H1 (cell line): ENCODE measurements around the gene IP6K1. TPM values are rescaled to one million over a fixed set of nuclear protein-coding genes. Genes with fewer than 3 reads are reported as not detected.

ENCODE experiments used
- CTCF ChIA-PET: fragments of 300-600 bp; sonication (Branson Sonifier 250); formaldehyde crosslinking; loops from one replicate; lab custom pipeline; 2021; ENCODE audit not compliant: partially characterized antibody; lab: Charles Lee
- POLR2A ChIA-PET: fragments of 300-600 bp; sonication (Branson Sonifier 250); formaldehyde crosslinking; loops from one replicate; lab custom pipeline; 2021; ENCODE audit warnings: inconsistent platforms; ENCODE audit not compliant: partially characterized antibody; lab: Charles Lee
- DNase-seq, 2 experiments: peaks; one replicate each; pipeline versions ENCODE4 v3.0.0 to v3.0.0-alpha.2; 2010 to 2022; ENCODE audit warnings: low spot score in 2 of 2, low read depth in 1 of 2, mixed read lengths in 1 of 2
- FAIRE-seq: peaks from 2 replicates; lab custom pipeline; 2011; peaks lifted over from hg19 to GRCh38; lab: Jason Lieb, UNC
- H2AFZ ChIP-seq: 2 replicates; pipeline ENCODE4 v1.8.1; 2012; ENCODE audit warnings: low read length, inconsistent platforms
- H2AK5ac ChIP-seq: 2 replicates; pipeline ENCODE4 v1.6.1; 2013; ENCODE audit warnings: low read depth, low read length
- H2BK120ac ChIP-seq: replicated peaks from 2 replicates; pipeline ENCODE3; 2013; ENCODE audit warnings: low read depth, low read length, inconsistent platforms
- H2BK12ac ChIP-seq: 2 replicates; pipeline ENCODE4 v1.6.1; 2013; ENCODE audit warnings: low read depth, low read length
- H2BK15ac ChIP-seq: 2 replicates; pipeline ENCODE4 v1.6.1; 2013; ENCODE audit warnings: low read length
- H2BK20ac ChIP-seq: 2 replicates; pipeline ENCODE4 v1.6.1; 2013; ENCODE audit warnings: low read length
- H2BK5ac ChIP-seq: 2 replicates; pipeline ENCODE4 v1.6.1; 2013; ENCODE audit warnings: low read depth, low read length
- H3K14ac ChIP-seq: 2 replicates; pipeline ENCODE4 v1.6.1; 2013; ENCODE audit warnings: inconsistent platforms; ENCODE audit not compliant: insufficient read length
- H3K18ac ChIP-seq: 2 replicates; pipeline ENCODE4 v1.6.1; 2013; ENCODE audit warnings: low read length; ENCODE audit errors: extremely low read depth
- H3K23ac ChIP-seq: 2 replicates; pipeline ENCODE4 v1.6.1; 2013; ENCODE audit warnings: inconsistent platforms; ENCODE audit not compliant: insufficient read length
- H3K23me2 ChIP-seq: 2 replicates; pipeline ENCODE4 v1.6.1; 2013; ENCODE audit warnings: low read depth, low read length
- H3K27ac ChIP-seq: 2 replicates; pipeline ENCODE4 v1.6.1; 2011; ENCODE audit warnings: low read depth, low read length, inconsistent platforms
- H3K27me3 ChIP-seq, 4 experiments: replicated peaks in 1 of 4; 1 replicate in 1 of 4; 2 replicates in 3 of 4; pipeline versions ENCODE4 v1.6.1 to v1.8.1; 2011 to 2013; ENCODE audit warnings: low read length in 3 of 4, mild to moderate bottlenecking in 3 of 4, inconsistent platforms in 2 of 4, mixed read lengths in 2 of 4, moderate library complexity in 1 of 4; ENCODE audit not compliant: control insufficient read depth in 3 of 4, insufficient read depth in 3 of 4; ENCODE audit errors: extremely low read depth in 1 of 4
- H3K36me3 ChIP-seq, 4 experiments: 2 replicates each; pipeline versions ENCODE4 v1.6.1 to v1.8.1; 2011 to 2013; ENCODE audit warnings: mild to moderate bottlenecking in 4 of 4, low read length in 3 of 4, moderate library complexity in 2 of 4, control low read depth in 1 of 4, inconsistent platforms in 1 of 4; ENCODE audit not compliant: insufficient read depth in 4 of 4, control insufficient read depth in 2 of 4
- H3K4ac ChIP-seq: replicated peaks from 2 replicates; pipeline ENCODE3; 2013; ENCODE audit warnings: low read length, low read depth, mixed read lengths, inconsistent platforms; ENCODE audit not compliant: insufficient read length
- H3K4me1 ChIP-seq, 4 experiments: replicated peaks in 1 of 4; 1 replicate in 1 of 4; 2 replicates in 3 of 4; pipeline versions ENCODE4 v1.6.1 to v1.8.1; 2011 to 2013; ENCODE audit warnings: low read length in 3 of 4, inconsistent platforms in 2 of 4, mixed read lengths in 1 of 4; ENCODE audit not compliant: insufficient read depth in 4 of 4, control insufficient read depth in 3 of 4
- H3K4me2 ChIP-seq, 2 experiments: 2 replicates each; pipeline versions ENCODE4 v1.6.1 to v1.8.1; 2011 to 2013; ENCODE audit warnings: low read depth in 2 of 2, low read length in 2 of 2, control low read depth in 1 of 2, inconsistent platforms in 1 of 2, mild to moderate bottlenecking in 1 of 2; ENCODE audit not compliant: insufficient read depth in 1 of 2
- H3K4me3 ChIP-seq, 4 experiments: fragments of 200-600, 300-600 bp in 1 of 4; sonication (generic), shearing (Covaris generic), sonication (Bioruptor Twin) in 1 of 4; 2 replicates each; pipeline versions ENCODE4 v1.5.1 to v1.8.1; 2011 to 2016; ENCODE audit warnings: low read length in 4 of 4, low read depth in 3 of 4, control low read depth in 2 of 4, inconsistent platforms in 2 of 4, mild to moderate bottlenecking in 2 of 4, mixed read lengths in 1 of 4, moderate library complexity in 1 of 4; ENCODE audit not compliant: insufficient read depth in 2 of 4; ENCODE audit errors: extremely low read depth in 1 of 4
- H3K56ac ChIP-seq: replicated peaks from 2 replicates; pipeline ENCODE3; 2013; ENCODE audit warnings: low read depth, mild to moderate bottlenecking, mixed read lengths, low read length, inconsistent platforms; ENCODE audit not compliant: insufficient read length
- H3K79me1 ChIP-seq: 2 replicates; pipeline ENCODE4 v1.6.1; 2013; ENCODE audit warnings: low read depth, low read length, control low read depth
- H3K79me2 ChIP-seq, 2 experiments: 2 replicates each; pipeline versions ENCODE4 v1.6.1 to v1.8.1; 2012 to 2013; ENCODE audit warnings: low read length in 2 of 2, mild to moderate bottlenecking in 2 of 2, inconsistent platforms in 1 of 2; ENCODE audit not compliant: insufficient read depth in 2 of 2, control insufficient read depth in 1 of 2
- H3K9ac ChIP-seq, 4 experiments: replicated peaks in 1 of 4; 1 replicate in 1 of 4; 2 replicates in 3 of 4; pipeline versions ENCODE4 v1.6.1 to v1.8.1; 2011 to 2013; ENCODE audit warnings: low read depth in 3 of 4, low read length in 3 of 4, control low read depth in 2 of 4, mild to moderate bottlenecking in 2 of 4, moderate library complexity in 2 of 4, inconsistent platforms in 1 of 4; ENCODE audit errors: extremely low read depth in 1 of 4
- H3K9me3 ChIP-seq, 2 experiments: 2 replicates each; pipeline versions ENCODE4 v1.6.1 to v1.8.1; 2012 to 2013; ENCODE audit warnings: mild to moderate bottlenecking in 2 of 2, moderate library complexity in 2 of 2, control low read depth in 1 of 2, inconsistent platforms in 1 of 2, low read depth in 1 of 2, low read length in 1 of 2, mixed read lengths in 1 of 2; ENCODE audit not compliant: insufficient read depth in 2 of 2
- H4K20me1 ChIP-seq, 2 experiments: replicated peaks in 1 of 2; 2 replicates each; pipeline versions ENCODE3 to v1.8.1; 2011 to 2013; ENCODE audit warnings: inconsistent platforms in 2 of 2, low read length in 2 of 2, mild to moderate bottlenecking in 1 of 2; ENCODE audit not compliant: insufficient read depth in 2 of 2, control insufficient read depth in 1 of 2
- H4K5ac ChIP-seq: 2 replicates; pipeline ENCODE4 v1.6.1; 2013; ENCODE audit warnings: low read length, low read depth, mixed read lengths, inconsistent platforms; ENCODE audit not compliant: insufficient read length
- H4K8ac ChIP-seq: 2 replicates; pipeline ENCODE4 v1.8.0; 2013; ENCODE audit warnings: mild to moderate bottlenecking, moderate library complexity, low read length, inconsistent platforms; ENCODE audit not compliant: insufficient read depth; ENCODE audit errors: extremely low read depth
- H4K91ac ChIP-seq: replicated peaks from 2 replicates; pipeline ENCODE3; 2013; ENCODE audit warnings: low read length, mixed read lengths, inconsistent platforms; ENCODE audit not compliant: insufficient read length
- RBBP5 ChIP-seq: IDR thresholded peaks from 2 replicates; pipeline ENCODE4 v1.7.1; 2012; ENCODE audit warnings: low read depth, mild to moderate bottlenecking, inconsistent platforms, low read length, moderate library complexity, borderline replicate concordance
- SRF ChIP-seq: IDR thresholded peaks from 2 replicates; pipeline ENCODE4 v1.6.1; 2011; ENCODE audit warnings: mild to moderate bottlenecking, low read depth, low read length, moderate library complexity
- WGBS, 2 experiments: shearing (Covaris generic) in 1 of 2; methylation state at CpG; one replicate each; pipeline versions ENCODE4 v1.1.6 to v1.1.7; 2013 to 2015; ENCODE audit warnings: low lambda C conversion rate in 2 of 2, mixed read lengths in 2 of 2, inconsistent platforms in 1 of 2, low coverage in 1 of 2, missing lambda C conversion rate in 1 of 2; ENCODE audit not compliant: insufficient replicate concordance in 2 of 2, insufficient coverage in 1 of 2, insufficient read length in 1 of 2; ENCODE audit errors: extremely low coverage in 1 of 2, missing lambda C conversion rate in 1 of 2; 5-methylcytosine and 5-hydroxymethylcytosine counted together
- polyA plus RNA-seq, 7 experiments: library from polyadenylated mRNA; depleted of rRNA in 3 of 7; stranded (reverse) in 5 of 7; unstranded in 2 of 7; fragments of >200 nt in 5 of 7; fragments of 200-250 nt in 2 of 7; gene quantifications; 1 replicate in 5 of 7; 2 replicates in 1 of 7; 4 replicates in 1 of 7; pipeline versions ENCODE4 v1.2.1 to v1.2.3, GENCODE V29; 2011 to 2013; ENCODE audit warnings: missing spikeins in 2 of 7, mixed read lengths in 2 of 7
- total RNA-seq: library from RNA; stranded (reverse); fragmentation: NEBNext Ultra II Directional; extraction: Animal tissue kit (Norgen Biotek cat#: 25700); gene quantifications from 2 replicates; pipeline ENCODE4 v1.2.1, GENCODE V29; 2021

Gene IP6K1
- total and polyA plus RNA-seq, 2 of the 8 experiments (the other 6 are each of a cell fraction or from before 2014, with no cell fraction given) = 31.5 to 35.2 TPM

DNA sequence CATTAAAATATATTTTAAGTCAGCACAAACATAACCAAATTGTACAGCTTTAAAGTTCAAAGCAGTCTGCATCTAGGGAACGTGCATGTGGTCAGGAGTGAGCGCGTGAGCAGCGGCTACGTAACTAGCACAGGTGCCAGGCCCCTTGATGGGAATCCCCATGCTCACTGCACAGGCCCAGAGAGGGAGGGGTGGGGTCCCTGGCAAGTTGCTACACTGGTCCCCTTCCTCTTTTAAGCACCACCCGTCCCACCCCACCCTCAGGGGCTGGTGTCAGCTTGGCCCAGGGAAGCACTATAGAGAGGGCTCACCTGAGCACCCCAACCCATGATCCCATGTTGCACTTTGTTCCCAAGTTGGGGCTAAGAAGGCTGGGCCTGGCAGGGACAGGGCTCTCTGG lies 61.8 kb downstream of the IP6K1 start:
- DNase-seq (peak in 1 of 2 experiments; percentile 50), FAIRE-seq (no peak)
- H3K14ac ChIP-seq = no peak overlapping the region
- CTCF ChIA-PET = interaction anchor here (0.8 to 1.5 kb wide), 5 partner anchors 20 to 205 kb away, joined by 3 to 14 read pairs (median 3); partner anchors contain the start of genes IP6K1 and MON1A
- peak overlapping the region; percentile 10 for H4K91ac ChIP-seq
- H4K8ac ChIP-seq = peak overlapping the region; percentile 94
- H3K79me2 ChIP-seq = peaks cover 0 to 8% of the 10 kb centered on the region in 2 experiments; a peak in 1 of 4 replicates
- H3K9ac ChIP-seq = peak overlapping the region; percentile 43 to 90 (median 86)
- H3K9me3 ChIP-seq = no peaks in the 10 kb centered on the region
- H3K4me1 ChIP-seq = peaks cover 0 to 15% (median 8%) of the 10 kb centered on the region in 4 experiments; a peak in 6 of 7 replicates
- peaks cover 5% of the 10 kb centered on the region; the same call in 1 of the 2 replicates for H3K79me1 ChIP-seq
- peak overlapping the region; percentile 69; the same call in 1 of the 2 replicates for H2AK5ac ChIP-seq
- H3K36me3 ChIP-seq = peaks cover 10 to 20% (median 18%) of the 10 kb centered on the region in 4 experiments
- H2BK12ac ChIP-seq = no peak overlapping the region; the same call in 1 of the 2 replicates
- H4K5ac ChIP-seq = no peak overlapping the region
- H2BK120ac ChIP-seq = no peak overlapping the region
- POLR2A ChIA-PET = interaction anchor here (0.7 to 7.3 kb wide), 5 partner anchors 10 to 555 kb away, joined by 3 to 41 read pairs (median 13); partner anchors contain the start of gene IP6K1
- H3K27ac ChIP-seq = peak overlapping the region; percentile 80; the same call in 1 of the 2 replicates
- H2BK15ac ChIP-seq = no peak overlapping the region
- TF ChIP-seq SRF = no peak
- 0 out of 2 replicates have a peak, but pooled peaks have one; percentile 4 for TF ChIP-seq RBBP5
- H3K18ac ChIP-seq = no peak overlapping the region; the same call in 1 of the 2 replicates
- peaks cover 6% of the 10 kb centered on the region; the same call in 1 of the 2 replicates for H3K23me2 ChIP-seq
- no peak overlapping the region for H3K56ac ChIP-seq
- peak overlapping the region; percentile 59 to 82 for H3K4me2 ChIP-seq
- H3K4ac ChIP-seq = no peak overlapping the region
- no peaks in the 10 kb centered on the region for H3K27me3 ChIP-seq
- H3K23ac ChIP-seq = no peak overlapping the region
- H3K4me3 ChIP-seq = peak overlapping the region; percentile 72 to 97 (median 94)
- H2AFZ ChIP-seq = no peak overlapping the region
- no peak overlapping the region; the same call in 1 of the 2 replicates for H2BK5ac ChIP-seq
- H2BK20ac ChIP-seq = no peak overlapping the region
- WGBS, 2 experiments = 42% methylated on average over 6 of the region's 6 CpGs; no CpG with 5 or more reads in 1 of the 2 experiments
- peaks cover 7 to 20% of the 10 kb centered on the region in 2 experiments for H4K20me1 ChIP-seq
